K562 (cell line): ENCODE results near the gene MED22. TPM values are rescaled to one million over a fixed set of nuclear protein-coding genes. Genes with fewer than 3 reads are reported as not detected.

Experiments used
- CBFB ChIP-seq: sonication (generic); formaldehyde crosslinking; IDR thresholded peaks from 2 replicates; pipeline ENCODE4 v1.4.0; 2020; ENCODE audit warnings: mild to moderate bottlenecking, missing genetic modification reagents
- EHMT2 ChIP-seq: fragments of 450-650 bp; IDR thresholded peaks from 2 replicates; pipeline ENCODE4 v1.6.1; 2018; ENCODE audit warnings: antibody characterized with exemption
- EP300 ChIP-seq: IDR thresholded peaks from 2 replicates; pipeline ENCODE4 v1.6.1; 2012; ENCODE audit warnings: low read length, improper control_type of control experiment
- GTF3C2 ChIP-seq: IDR thresholded peaks from 3 replicates; pipeline ENCODE4 v1.6.1; 2011; ENCODE audit warnings: borderline replicate concordance, mild to moderate bottlenecking, moderate library complexity; ENCODE audit not compliant: insufficient read length; ENCODE audit errors: extremely low read depth
- ILK ChIP-seq: fragments of 450-650 bp; IDR thresholded peaks from 2 replicates; pipeline ENCODE4 v1.6.1; 2016; ENCODE audit warnings: missing genetic modification characterization, low read depth, mild to moderate bottlenecking, missing compliant biosample characterization, moderate library complexity, borderline replicate concordance
- JUNB ChIP-seq: fragments of 450-650 bp; formaldehyde crosslinking; conservative IDR thresholded peaks from 2 replicates; pipeline ENCODE4 v1.4.0; 2020; ENCODE audit warnings: mild to moderate bottlenecking
- MBD1 ChIP-seq: fragments of 250-450 bp; sonication (Bioruptor Pico); IDR thresholded peaks from 2 replicates; pipeline ENCODE4 v1.8.0; 2022; ENCODE audit warnings: inconsistent platforms
- PHF21A ChIP-seq: fragments of 450-650 bp; IDR thresholded peaks from 2 replicates; pipeline ENCODE4 v1.6.1; 2017; ENCODE audit warnings: low read depth, borderline replicate concordance
- POLR2A ChIP-seq: fragments of 450-650 bp; conservative IDR thresholded peaks from 2 replicates; pipeline ENCODE4 v1.6.1; 2016
- POLR2B ChIP-seq: fragments of 450-650 bp; IDR thresholded peaks from 2 replicates; pipeline ENCODE4 v1.6.1; 2018; ENCODE audit warnings: low read depth; ENCODE audit not compliant: partially characterized antibody
- POLR3G ChIP-seq: IDR thresholded peaks from 2 replicates; pipeline ENCODE4 v1.6.1; 2011; ENCODE audit not compliant: insufficient read length, insufficient replicate concordance; ENCODE audit errors: extremely low read depth
- RBM14 ChIP-seq: fragments of 200-400 bp; formaldehyde crosslinking; IDR thresholded peaks from 2 replicates; pipeline ENCODE4 v1.6.1; 2018; ENCODE audit warnings: low read depth, mild to moderate bottlenecking, low read length, moderate library complexity, borderline replicate concordance; ENCODE audit not compliant: insufficient read depth
- SIRT6 ChIP-seq: IDR thresholded peaks from one replicate; pipeline ENCODE4 v1.6.1; 2012; ENCODE audit warnings: low read depth, mild to moderate bottlenecking, control low read depth, inconsistent platforms, low read length, moderate library complexity
- SMARCA4 ChIP-seq: fragments of 450-650 bp; IDR thresholded peaks from 2 replicates; pipeline ENCODE4 v1.6.1; 2016
- SMARCE1 ChIP-seq: fragments of 450-650 bp; IDR thresholded peaks from 2 replicates; pipeline ENCODE4 v1.7.1; 2016; ENCODE audit warnings: mild to moderate bottlenecking
- TAF15 ChIP-seq: fragments of 200-400 bp; formaldehyde crosslinking; IDR thresholded peaks from 2 replicates; pipeline ENCODE4 v1.6.1; 2017; ENCODE audit warnings: mild to moderate bottlenecking, low read depth, low read length, moderate library complexity
- TCF15 ChIP-seq: fragments of 250-450 bp; sonication (Bioruptor Pico); IDR thresholded peaks from 2 replicates; pipeline ENCODE4 v1.8.0; 2022; ENCODE audit warnings: moderate library complexity, mild to moderate bottlenecking, inconsistent platforms
- TCF3 ChIP-seq: sonication (generic); formaldehyde crosslinking; IDR thresholded peaks from 2 replicates; pipeline ENCODE4 v1.4.0; 2020; ENCODE audit warnings: mild to moderate bottlenecking, missing genetic modification reagents
- THRA ChIP-seq: fragments of 450-650 bp; IDR thresholded peaks from 2 replicates; pipeline ENCODE4 v1.6.1; 2017; ENCODE audit warnings: mild to moderate bottlenecking, moderate library complexity
- ZNF121 ChIP-seq: sonication (generic); formaldehyde crosslinking; conservative IDR thresholded peaks from 2 replicates; pipeline ENCODE4 v1.8.0; 2022; ENCODE audit warnings: missing genetic modification reagents
- ZNF133 ChIP-seq: fragments of 250-450 bp; sonication (Bioruptor Pico); IDR thresholded peaks from 2 replicates; pipeline ENCODE4 v1.4.0; 2020; ENCODE audit warnings: mild to moderate bottlenecking
- ZNF436 ChIP-seq: fragments of 250-450, 450-650 bp; sonication (Bioruptor Pico); formaldehyde crosslinking; IDR thresholded peaks from 2 replicates; pipeline ENCODE4 v1.7.0; 2020; ENCODE audit warnings: mild to moderate bottlenecking
- ZNF551 ChIP-seq: fragments of 250-450 bp; sonication (Bioruptor Pico); IDR thresholded peaks from 2 replicates; pipeline ENCODE4 v1.5.0; 2021; ENCODE audit warnings: mild to moderate bottlenecking, moderate library complexity
- ZNF668 ChIP-seq: fragments of 250-450 bp; sonication (Bioruptor Pico); IDR thresholded peaks from 2 replicates; pipeline ENCODE4 v1.8.0; 2022; ENCODE audit warnings: mild to moderate bottlenecking, inconsistent platforms
- polyA plus RNA-seq, 8 experiments: library from polyadenylated mRNA; depleted of rRNA in 4 of 8; stranded (reverse) in 5 of 8; unstranded in 3 of 8; fragments of >200 nt; fragmentation: Nextera tagmentation in 2 of 8; fragmentation: Illumina TruSeq in 1 of 8; extraction: Ambion mirVana in 2 of 8; extraction: Trizol in 1 of 8; gene quantifications; 2 replicates each; pipeline versions ENCODE4 v1.2.1 to v1.2.3, GENCODE V29; 2011 to 2014; ENCODE audit warnings: inconsistent platforms in 1 of 8, missing spikeins in 1 of 8
- total RNA-seq, 7 experiments: library from RNA; depleted of rRNA in 6 of 7; stranded (reverse); fragments of >200 nt in 6 of 7; fragmentation: Illumina TruSeq in 2 of 7; extraction: Trizol in 2 of 7; gene quantifications; 2 replicates each; pipeline versions ENCODE4 v1.2.1 to v1.2.3, GENCODE V29; 2011 to 2021; ENCODE audit warnings: low replicate concordance in 1 of 7

Gene MED22
- total and polyA plus RNA-seq, 9 of the 15 experiments (the other 6 are each of a cell fraction or from before 2014, with no cell fraction given), result 0.73 to 35.6 (median 22.3) TPM

- no peak for TF ChIP-seq ZNF436
- no peak for TF ChIP-seq THRA
- TF ChIP-seq SMARCA4, result no peak
- TF ChIP-seq ZNF133, result no peak
- TF ChIP-seq RBM14, result no peak
- no peak for TF ChIP-seq MBD1 (CRISPR knock-in tag)
- no peak for TF ChIP-seq ZNF121 (CRISPR knock-in tag)
- no peak for TF ChIP-seq SIRT6
- peak; percentile 41; the same call in 1 of the 2 replicates for TF ChIP-seq EP300
- TF ChIP-seq PHF21A, result peak; percentile 83; the same call in 1 of the 2 replicates
- TF ChIP-seq ILK (tag), result no peak
- no peak for TF ChIP-seq ZNF551 (CRISPR knock-in tag)
- peak; percentile 49 for TF ChIP-seq TCF3
- TF ChIP-seq GTF3C2, result no peak
- TF ChIP-seq CBFB (CRISPR knock-in tag), result peak; percentile 94; the same call in 1 of the 2 replicates
- no peak for TF ChIP-seq JUNB (CRISPR knock-in tag)
- no peak for TF ChIP-seq EHMT2
- peak; percentile 90 for TF ChIP-seq POLR2A
- TF ChIP-seq POLR3G, result no peak
- TF ChIP-seq ZNF668, result no peak
- no peak for TF ChIP-seq TAF15
- no peak for TF ChIP-seq SMARCE1
- peak; percentile 67 for TF ChIP-seq POLR2B
- TF ChIP-seq TCF15 (CRISPR knock-in tag), result peak; percentile 33; the same call in 1 of the 2 replicates
These were observed 11.8 kb downstream of the MED22 start, which contains the start of gene SURF6 (continued) for GRCh38 chr9:133335924-133336811.
